ENCODE measurements around the gene FAIM. TPM values are rescaled to one million over a fixed set of nuclear protein-coding genes. Genes with fewer than 3 reads are reported as not detected.

The FAIM gene
- total and polyA plus RNA-seq, 2 donors (not counting 3 experiments of a cell fraction or from before 2014, with no cell fraction given), result 2.3 to 11.9 TPM

DNA sequence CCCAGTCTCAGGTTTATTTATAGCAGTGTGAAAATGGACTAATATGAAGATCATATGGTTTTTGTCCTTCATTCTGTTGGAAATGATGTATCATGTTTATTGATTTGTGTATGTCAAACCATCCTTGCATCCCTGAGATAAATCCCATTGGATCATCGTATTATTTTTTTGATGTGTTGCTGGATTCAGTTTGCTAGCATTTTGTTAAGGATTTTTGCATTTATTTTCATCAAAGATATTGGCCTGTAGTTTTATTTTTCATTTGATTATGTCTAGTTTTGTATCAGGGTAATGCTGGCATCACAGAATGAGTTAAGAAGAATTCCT, 34.3 kb downstream of the FAIM start:
- H4K20me1 ChIP-seq (replicated peaks; ENCODE audit: control insufficient read depth, extremely low read depth, insufficient read depth, low read length), result no peaks in the 10 kb centered on the region
- no peaks in the 10 kb centered on the region for H3K4me1 ChIP-seq (ENCODE audit: control insufficient read depth, extremely low read depth, insufficient read depth, low read length)
- H3K4me2 ChIP-seq (ENCODE audit: insufficient read depth, low read length), result no peak overlapping the region
- DNase-seq (ENCODE audit: low read depth, low spot score) (no peak), FAIRE-seq (no peak)
- intact Hi-C loops (cut with micrococcal nuclease) (no loop called here), dilution Hi-C loops (cut with MboI; ENCODE audit: extremely low pct_ligation_motif_present, low sequenced_read_pairs) (no loop called here)
- H3K27ac ChIP-seq (ENCODE audit: insufficient read depth, low read depth, low read length), result no peak overlapping the region
- H2AFZ ChIP-seq (ENCODE audit: low read depth, low read length), result no peak overlapping the region
- TF ChIP-seq FOS (IDR thresholded peaks at IDR 0.05; ENCODE audit: borderline replicate concordance, insufficient read depth, low read length), result no peak
- no peak for TF ChIP-seq MAX (IDR thresholded peaks at IDR 0.05; ENCODE audit: insufficient read depth, insufficient read length)
- no peak for TF ChIP-seq EZH2 (IDR thresholded peaks at IDR 0.05; ENCODE audit: borderline replicate concordance, low read depth, low read length, severe bottlenecking)
- TF ChIP-seq POLR2A (IDR thresholded peaks at IDR 0.05; ENCODE audit: low read depth, low read length), result no peak
- no peak for TF ChIP-seq MYC (IDR thresholded peaks at IDR 0.05; ENCODE audit: low read depth, low read length)
- TF ChIP-seq, protein P1, sequence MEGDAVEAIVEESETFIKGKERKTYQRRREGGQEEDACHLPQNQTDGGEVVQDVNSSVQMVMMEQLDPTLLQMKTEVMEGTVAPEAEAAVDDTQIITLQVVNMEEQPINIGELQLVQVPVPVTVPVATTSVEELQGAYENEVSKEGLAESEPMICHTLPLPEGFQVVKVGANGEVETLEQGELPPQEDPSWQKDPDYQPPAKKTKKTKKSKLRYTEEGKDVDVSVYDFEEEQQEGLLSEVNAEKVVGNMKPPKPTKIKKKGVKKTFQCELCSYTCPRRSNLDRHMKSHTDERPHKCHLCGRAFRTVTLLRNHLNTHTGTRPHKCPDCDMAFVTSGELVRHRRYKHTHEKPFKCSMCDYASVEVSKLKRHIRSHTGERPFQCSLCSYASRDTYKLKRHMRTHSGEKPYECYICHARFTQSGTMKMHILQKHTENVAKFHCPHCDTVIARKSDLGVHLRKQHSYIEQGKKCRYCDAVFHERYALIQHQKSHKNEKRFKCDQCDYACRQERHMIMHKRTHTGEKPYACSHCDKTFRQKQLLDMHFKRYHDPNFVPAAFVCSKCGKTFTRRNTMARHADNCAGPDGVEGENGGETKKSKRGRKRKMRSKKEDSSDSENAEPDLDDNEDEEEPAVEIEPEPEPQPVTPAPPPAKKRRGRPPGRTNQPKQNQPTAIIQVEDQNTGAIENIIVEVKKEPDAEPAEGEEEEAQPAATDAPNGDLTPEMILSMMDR (IDR thresholded peaks at IDR 0.05; ENCODE audit: extremely low read depth in 1 of 2, insufficient read depth in 1 of 2, low read depth in 1 of 2, low read length in 2 of 2), result no peak
- no peak for TF ChIP-seq JUN (IDR thresholded peaks at IDR 0.05; ENCODE audit: borderline replicate concordance, insufficient read depth, insufficient read length, low read depth)
- TF ChIP-seq POLR2AphosphoS5 (IDR thresholded peaks at IDR 0.05; ENCODE audit: insufficient read depth, low read depth, low read length), result no peak
- no peak for TF ChIP-seq GATA2 (IDR thresholded peaks at IDR 0.05; ENCODE audit: insufficient read depth, insufficient read length, low read depth, low read length)
- no TSS peak for BruUV-seq (replicated peaks)
- no peaks in the 10 kb centered on the region for H3K9me3 ChIP-seq (replicated peaks; ENCODE audit: control insufficient read depth, insufficient read depth, low read length)
- H3K9me1 ChIP-seq (replicated peaks; ENCODE audit: control insufficient read depth, extremely low read depth, insufficient read depth, low read length), result no peaks in the 10 kb centered on the region
- ChIA-PET CTCF (no interaction called here), POLR2A (no interaction called here)
- H3K36me3 ChIP-seq (ENCODE audit: control insufficient read depth in 2 of 2, extremely low read depth in 1 of 2, insufficient read depth in 2 of 2, low read length in 2 of 2), result no peaks in the 10 kb centered on the region
- no peaks in the 10 kb centered on the region for H3K79me2 ChIP-seq (ENCODE audit: control insufficient read depth, insufficient read depth, low read length)
- H3K4me3 ChIP-seq (replicated peaks in 1 of 3; ENCODE audit: insufficient read depth in 1 of 3, low read depth in 1 of 3, low read length in 3 of 3), result no peak overlapping the region
- no peaks in the 10 kb centered on the region for H3K27me3 ChIP-seq (ENCODE audit: control insufficient read depth in 2 of 2, insufficient read depth in 2 of 2, low read length in 2 of 2)
- no peak overlapping the region for H3K9ac ChIP-seq (replicated peaks; ENCODE audit: extremely low read depth, insufficient read depth, low read length)

Data from endothelial cell of umbilical vein (primary cell).